HT1080 (cell line): ENCODE results near the gene ZNF516. TPM values are rescaled to one million over a fixed set of nuclear protein-coding genes. Genes with fewer than 3 reads are reported as not detected.

ENCODE experiments used
- DNase-seq: peaks from one replicate; pipeline ENCODE4 v3.0.0-alpha.2; 2015; ENCODE audit warnings: low read depth
- total RNA-seq: library from RNA; depleted of rRNA; stranded (reverse); fragments of >200 nt; shearing (Covaris generic); gene quantifications from 2 replicates; pipeline ENCODE4 v1.2.3, GENCODE V29; 2014

Gene ZNF516
- total RNA-seq, 1 experiment from 2014 or later = 5.3 TPM

GRCh38 chr18:76506974-76507764, 12.1 kb upstream of the ZNF516 start:
- DNase-seq = no peak

- no peak for DNase-seq
Measured at GRCh38 chr18:76506395-76506794, 11.4 kb upstream of the ZNF516 start.

- DNase-seq = no peak
Measured at GRCh38 chr18:76505614-76506013, 10.6 kb upstream of the ZNF516 start.

- DNase-seq = no peak
Measured at GRCh38 chr18:76504749-76505148, 9.7 kb upstream of the ZNF516 start.

- no peak for DNase-seq
Measured at GRCh38 chr18:76503649-76504386, 8.8 kb upstream of the ZNF516 start.

- DNase-seq = no peak
Measured at GRCh38 chr18:76502551-76502950, 7.5 kb upstream of the ZNF516 start.

- DNase-seq = no peak
Measured at GRCh38 chr18:76499637-76500340, 4.7 kb upstream of the ZNF516 start.

- DNase-seq = no peak
Measured at GRCh38 chr18:76499021-76499420, 4.0 kb upstream of the ZNF516 start.

- no peak for DNase-seq
Measured at GRCh38 chr18:76498064-76498463, 3.0 kb upstream of the ZNF516 start.

GRCh38 chr18:76497021-76497420, 2.0 kb upstream of the ZNF516 start:
- DNase-seq = no peak

- DNase-seq = no peak
Measured at GRCh38 chr18:76496194-76496890, 1.3 kb upstream of the ZNF516 start.

GRCh38 chr18:76495435-76496193, 572 bp upstream of the ZNF516 start:
- DNase-seq = no peak

- DNase-seq = no peak
Measured at GRCh38 chr18:76494231-76495005, 624 bp downstream of the ZNF516 start.

GRCh38 chr18:76493213-76494161, 1.6 kb downstream of the ZNF516 start:
- peak; percentile 27 for DNase-seq

- DNase-seq = peak; percentile 94
Measured at GRCh38 chr18:76492669-76493212, 2.3 kb downstream of the ZNF516 start.

- DNase-seq = peak; percentile 30
Measured at GRCh38 chr18:76491776-76492668, 3.0 kb downstream of the ZNF516 start.

GRCh38 chr18:76491473-76491775, 3.6 kb downstream of the ZNF516 start:
- DNase-seq = no peak
